Heart right ventricle (tissue), 16 donors: ENCODE data around the gene NHS. TPM values are rescaled to one million over a fixed set of nuclear protein-coding genes. Genes with fewer than 3 reads are reported as not detected.
A peak's percentile ranks its signal among the peaks of the same experiment; 100 is the strongest.

ENCODE experiments used
- ATAC-seq, 8 donors: fragments of 200-7000 bp; cut with Tn5 transposase; one replicate each; pipeline ENCODE4 v1.9.1; 2020; ENCODE audit warnings: mild to moderate bottlenecking in 8 of 8, moderate library complexity in 8 of 8, moderate number of reproducible peaks in 1 of 8
- DNase-seq, 2 donors: peaks; one replicate each; pipeline ENCODE4 v3.0.0-alpha.2; 2020
- H3K27ac ChIP-seq, 10 donors: fragments of 200-600 bp; sonication (generic) in 2 of 10; one replicate each; pipeline versions ENCODE4 v1.5.0 to v1.8.0; 2020 to 2022; ENCODE audit warnings: mild to moderate bottlenecking in 3 of 10
- H3K27me3 ChIP-seq, 7 donors: fragments of 200-600 bp; one replicate each; pipeline ENCODE4 v1.8.0; 2021 to 2022; ENCODE audit warnings: mild to moderate bottlenecking in 2 of 7
- H3K36me3 ChIP-seq, 9 donors: fragments of 200-600 bp; sonication (generic) in 1 of 9; one replicate each; pipeline versions ENCODE4 v1.5.0 to v1.8.0; 2020 to 2022; ENCODE audit warnings: mild to moderate bottlenecking in 2 of 9
- H3K4me1 ChIP-seq, 9 donors: fragments of 200-600 bp; sonication (generic) in 1 of 9; one replicate each; pipeline versions ENCODE4 v1.5.0 to v1.8.0; 2020 to 2022; ENCODE audit warnings: mild to moderate bottlenecking in 4 of 9
- H3K4me3 ChIP-seq, 10 donors: fragments of 200-600 bp; sonication (generic) in 2 of 10; one replicate each; pipeline versions ENCODE4 v1.5.0 to v1.8.0; 2020 to 2022; ENCODE audit warnings: mild to moderate bottlenecking in 7 of 10, moderate library complexity in 2 of 10
- H3K9me3 ChIP-seq, 11 donors: fragments of 200-600 bp in 10 of 11; sonication (generic) in 2 of 11; one replicate each; pipeline versions ENCODE4 v1.5.0 to v1.8.0; 2013 to 2022; ENCODE audit warnings: mild to moderate bottlenecking in 2 of 11, control low read depth in 1 of 11, moderate library complexity in 1 of 11
- whole genome bisulfite sequencing, 2 donors: extraction: QIAGEN DNeasy Blood & Tissue Kit; methylation state at CpG; one replicate each; pipeline ENCODE4 v1.1.7; 2013; ENCODE audit warnings: inconsistent platforms in 1 of 2; 5-methylcytosine and 5-hydroxymethylcytosine counted together
- intact Hi-C, 10 donors: fragments of 100-400 bp; cut with DNase I; formaldehyde crosslinking; loops; one replicate each; pipeline versions ENCODE4 v1.11.1 to v1.14.2; 2022
- polyA plus RNA-seq, 2 donors: library from polyadenylated mRNA; stranded (reverse); fragments of 200-250 nt; gene quantifications; one replicate each; pipeline ENCODE4 v1.2.3, GENCODE V29; 2013
- total RNA-seq, 10 donors: library from RNA; stranded (reverse); fragmentation: NEBNext Ultra II Directional in 3 of 10; extraction: Animal tissue kit (Norgen Biotek cat#: 25700) in 3 of 10; gene quantifications; one replicate each; pipeline versions ENCODE4 v1.2.1 to v1.2.4, GENCODE V29; 2021 to 2023
- TF ChIP-seq, protein P1 (sequence below), 9 donors: fragments of 200-600 bp; sonication (generic) in 2 of 9; IDR thresholded peaks; one replicate each; pipeline versions ENCODE4 v1.5.0 to v1.8.0; 2021 to 2022; ENCODE audit warnings: antibody characterized with exemption in 9 of 9, mild to moderate bottlenecking in 5 of 9, moderate library complexity in 1 of 9
- donor health status: Arrhythmogenic right ventricular cardiomyopathy.
- donor health status: ischemic (EF 13 %, LVEDD 7.1; RV severe dilation, severe dysfunction).
- donor health status: healthy with polysubstance abuse.
- donor health status: DM: no; HTN: yes; CAD: no.
- donor health status: DM: no; HTN: no; CAD: no.
- donor health status: ischemic (EF 25% LVEDD 6.9; RV normal size, moderate dysfunction).
- donor health status: ischemic (EF 25% LVEDD 5.7; RV mildly dilated, moderate dysfunction).
- donor health status: healthy.
- donor health status: DM: yes; HTN: yes; CAD: no.
- donor health status: Ischemic cardiomyopathy.
- donor health status: ischemic (EF 35%, LVEDD 5.7; RV mildly dilated, moderate dysfunction).
- donor health status: nonischemic (EF 11% LVEDD 7.7; RV severe dilation, severe dysfunction).
- donor health status: DM: yes; HTN: yes; CAD: no.
- donor health status: PGD.
- donor health status: ischemic (EF 29% LVEDD 5.4; RV normal size, mild dysfunction).
- donor health status: nonischemic (EF 23%, LVEDD 6.1; RV moderate dilation, normal function).

NHS gene
- total and polyA plus RNA-seq, 12 donors: 0.20 to 2.7 (median 1.2) TPM

DNA sequence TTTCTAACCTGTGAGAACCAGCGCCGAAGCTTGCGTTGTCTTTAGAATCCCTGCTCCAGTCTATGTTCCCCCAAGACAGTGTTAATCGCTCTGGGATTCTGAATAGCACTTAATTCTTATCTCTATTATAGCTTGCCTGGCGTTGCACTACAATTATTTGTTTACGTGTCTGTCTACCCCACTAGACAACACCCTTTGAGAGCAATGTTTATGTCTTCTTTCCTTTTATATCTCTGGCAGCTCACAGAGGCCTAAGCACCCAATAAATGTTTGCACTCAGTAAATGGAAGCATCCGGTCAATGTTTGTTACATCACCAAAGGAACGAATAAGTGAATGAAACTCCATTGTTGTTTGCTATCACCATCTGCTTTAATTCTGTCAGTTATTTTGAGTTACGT is 4.8 kb upstream of the NHS start:
- Histone ChIP-seq H3K27me3 (peaks cover 0 to 68% (median 0%) of the 10 kb centered on the region in 7 donors), H3K4me3 (no peak overlapping the region), H3K36me3 (no peaks in the 10 kb centered on the region), H3K9me3 (no peaks in the 10 kb centered on the region), H3K27ac (no peak overlapping the region), H3K4me1 (peaks cover 0 to 7% (median 0%) of the 10 kb centered on the region in 9 donors)
- WGBS, 2 donors: 76% methylated on average over 9 of the region's 9 CpGs
- DNase-seq: no peak
- intact Hi-C loops: loop anchor here in 7 of 10 donors (5.0 to 10.0 kb wide), 6 partner anchors 125 to 315 kb away; no protein-coding TSS in a partner anchor
- TF ChIP-seq, protein P1, sequence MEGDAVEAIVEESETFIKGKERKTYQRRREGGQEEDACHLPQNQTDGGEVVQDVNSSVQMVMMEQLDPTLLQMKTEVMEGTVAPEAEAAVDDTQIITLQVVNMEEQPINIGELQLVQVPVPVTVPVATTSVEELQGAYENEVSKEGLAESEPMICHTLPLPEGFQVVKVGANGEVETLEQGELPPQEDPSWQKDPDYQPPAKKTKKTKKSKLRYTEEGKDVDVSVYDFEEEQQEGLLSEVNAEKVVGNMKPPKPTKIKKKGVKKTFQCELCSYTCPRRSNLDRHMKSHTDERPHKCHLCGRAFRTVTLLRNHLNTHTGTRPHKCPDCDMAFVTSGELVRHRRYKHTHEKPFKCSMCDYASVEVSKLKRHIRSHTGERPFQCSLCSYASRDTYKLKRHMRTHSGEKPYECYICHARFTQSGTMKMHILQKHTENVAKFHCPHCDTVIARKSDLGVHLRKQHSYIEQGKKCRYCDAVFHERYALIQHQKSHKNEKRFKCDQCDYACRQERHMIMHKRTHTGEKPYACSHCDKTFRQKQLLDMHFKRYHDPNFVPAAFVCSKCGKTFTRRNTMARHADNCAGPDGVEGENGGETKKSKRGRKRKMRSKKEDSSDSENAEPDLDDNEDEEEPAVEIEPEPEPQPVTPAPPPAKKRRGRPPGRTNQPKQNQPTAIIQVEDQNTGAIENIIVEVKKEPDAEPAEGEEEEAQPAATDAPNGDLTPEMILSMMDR (IDR thresholded peaks at IDR 0.05): no peak
- ATAC-seq: no peak

DNA sequence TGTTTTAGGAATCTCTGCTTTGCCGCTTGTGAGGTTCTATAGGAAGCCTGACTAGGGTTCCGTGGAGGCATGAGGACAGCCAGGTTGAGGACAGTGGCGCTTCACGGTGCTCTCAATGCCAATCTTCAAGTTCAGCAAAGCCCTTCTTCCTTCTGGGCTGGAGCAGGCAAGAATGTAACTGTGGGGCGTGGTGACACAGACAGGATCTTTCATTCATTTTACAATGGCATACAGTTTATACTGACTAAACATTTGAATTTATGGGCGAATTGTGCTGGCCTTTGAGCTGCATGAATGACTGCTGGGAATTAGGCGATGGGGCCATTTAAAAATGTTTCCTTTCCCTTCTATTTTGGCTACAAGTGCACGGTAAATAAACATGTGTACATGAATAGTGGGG is 2.9 kb upstream of the NHS start:
- peaks cover 0 to 75% (median 0%) of the 10 kb centered on the region in 7 donors for H3K27me3 ChIP-seq
- no peak overlapping the region for H3K4me3 ChIP-seq
- DNase-seq (no peak), ATAC-seq (no peak)
- peaks cover 0 to 2% (median 0%) of the 10 kb centered on the region in 11 donors for H3K9me3 ChIP-seq
- H3K27ac ChIP-seq: no peak overlapping the region
- H3K4me1 ChIP-seq: peaks cover 0 to 7% (median 0%) of the 10 kb centered on the region in 9 donors
- 85 to 92% methylated on average over 8 of the region's 8 CpGs for WGBS, 2 donors
- TF ChIP-seq, protein P1 (IDR thresholded peaks at IDR 0.05): no peak
- intact Hi-C loops: loop anchor here in 7 of 10 donors (5.0 to 10.0 kb wide), 6 partner anchors 127 to 313 kb away; no protein-coding TSS in a partner anchor
- no peaks in the 10 kb centered on the region for H3K36me3 ChIP-seq

DNA sequence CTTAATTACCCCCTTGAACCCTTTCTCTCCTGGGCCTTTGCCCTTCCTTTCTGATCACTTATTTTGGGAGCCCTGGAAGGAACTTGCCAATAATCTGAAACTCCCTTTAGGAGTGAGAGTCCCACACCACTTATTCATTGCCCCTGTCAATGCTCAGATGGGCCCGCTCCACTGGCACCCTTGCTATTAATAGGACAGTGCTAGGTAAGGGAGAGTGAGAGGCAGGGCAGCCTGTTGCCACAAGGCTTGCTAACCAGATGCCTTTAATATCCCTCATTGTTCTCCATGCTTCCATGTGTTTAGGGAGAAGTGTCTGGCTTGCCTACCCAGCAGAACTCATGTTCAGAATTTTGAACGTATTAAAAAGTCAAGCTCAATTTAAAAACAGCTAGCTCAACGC is 1.7 kb upstream of the NHS start:
- DNase-seq (peak in 1 of 2 donors; percentile 15), ATAC-seq (peak in 2 of 8 donors; percentile 33 to 45)
- H3K4me3 ChIP-seq: no peak overlapping the region

DNA sequence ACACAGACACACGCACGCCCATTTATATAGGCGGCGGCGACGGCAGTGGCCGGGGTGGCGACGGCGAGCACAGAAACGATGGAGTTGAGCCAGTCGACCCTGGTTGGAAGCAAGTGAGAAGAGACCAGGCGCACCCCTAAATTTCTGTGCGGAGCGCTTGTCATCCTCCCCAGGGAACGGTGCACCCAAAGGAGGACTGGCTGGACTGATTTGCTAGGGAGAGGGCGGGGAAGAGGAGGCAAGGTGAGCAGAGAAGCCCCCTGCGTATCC is 302 bp downstream of the NHS start:
- peak in 3 of 8 donors; percentile 7 to 28 (median 9) for ATAC-seq
- H3K4me3 ChIP-seq: peak overlapping the region; percentile 18 to 60 (median 58)
- H3K27ac ChIP-seq: peak overlapping the region in 5 of 10 donors; percentile 15 to 39 (median 31)
- H3K9me3 ChIP-seq: peaks cover 0 to 6% (median 0%) of the 10 kb centered on the region in 11 donors
- peaks cover 0 to 70% (median 0%) of the 10 kb centered on the region in 7 donors for H3K27me3 ChIP-seq
- peaks cover 0 to 7% (median 0%) of the 10 kb centered on the region in 9 donors for H3K4me1 ChIP-seq
- TF ChIP-seq, protein P1 (IDR thresholded peaks at IDR 0.05): no peak
- H3K36me3 ChIP-seq: no peaks in the 10 kb centered on the region
- WGBS, 2 donors: 0 to 1% methylated on average over 16 to 18 of the region's 18 CpGs
- no peak for DNase-seq
- intact Hi-C loops: loop anchor here in 7 of 10 donors (5.0 to 10.0 kb wide), 8 partner anchors 131 to 317 kb away; no protein-coding TSS in a partner anchor

More for the DNA sequence above, 1.7 kb upstream of the NHS start:
- Histone ChIP-seq H3K9me3 (peaks cover 0 to 6% (median 0%) of the 10 kb centered on the region in 11 donors), H3K27me3 (peaks cover 0 to 75% (median 0%) of the 10 kb centered on the region in 7 donors), H3K27ac (no peak overlapping the region), H3K4me1 (peaks cover 0 to 7% (median 0%) of the 10 kb centered on the region in 9 donors), H3K36me3 (no peaks in the 10 kb centered on the region)
- intact Hi-C loops: loop anchor here in 7 of 10 donors (5.0 to 10.0 kb wide), 6 partner anchors 129 to 311 kb away; no protein-coding TSS in a partner anchor
- TF ChIP-seq, protein P1 (IDR thresholded peaks at IDR 0.05): no peak
- WGBS, 2 donors: 51 to 65% methylated on average over 3 of the region's 3 CpGs
